Calu3 (cell line): ENCODE data around the gene EXOC2. TPM values are rescaled to one million over a fixed set of nuclear protein-coding genes. Genes with fewer than 3 reads are reported as not detected.

Experiments used
- BruUV-seq: library from RNA; stranded (reverse); fragments of 400-500 nt; replicated peaks from 2 replicates; lab custom pipeline; 2021; lab: Mats Ljungman, UMichigan
- CTCF ChIA-PET: fragments of 300-600 bp; sonication (Branson Sonifier 250); formaldehyde crosslinking; loops from one replicate; lab custom pipeline; 2022; ENCODE audit warnings: antibody characterized with exemption; lab: Charles Lee
- DNase-seq: peaks from one replicate; pipeline ENCODE4 v3.0.0; 2022
- H3K27ac Mint-ChIP-seq: one replicate; pipeline ENCODE4 v1.8.0; 2022; ENCODE audit warnings: mixed read lengths; ENCODE audit not compliant: unreplicated experiment
- H3K27me3 Mint-ChIP-seq: one replicate; pipeline ENCODE4 v1.8.0; 2022; ENCODE audit warnings: mixed read lengths; ENCODE audit not compliant: unreplicated experiment
- H3K36me3 Mint-ChIP-seq: one replicate; pipeline ENCODE4 v1.8.0; 2022; ENCODE audit warnings: mild to moderate bottlenecking, moderate library complexity, mixed read lengths; ENCODE audit not compliant: insufficient read depth, unreplicated experiment
- H3K4me1 Mint-ChIP-seq: one replicate; pipeline ENCODE4 v1.8.0; 2022; ENCODE audit warnings: mild to moderate bottlenecking, low read depth, mixed read lengths; ENCODE audit not compliant: unreplicated experiment
- H3K4me3 Mint-ChIP-seq: one replicate; pipeline ENCODE4 v1.8.0; 2022; ENCODE audit warnings: mild to moderate bottlenecking, low read depth, moderate library complexity, mixed read lengths; ENCODE audit not compliant: unreplicated experiment
- H3K9me3 Mint-ChIP-seq: one replicate; pipeline ENCODE4 v1.8.0; 2022; ENCODE audit warnings: low read depth, mixed read lengths; ENCODE audit not compliant: unreplicated experiment
- CTCF ChIP-seq: fragments of 200-600 bp; IDR thresholded peaks from one replicate; pipeline ENCODE4 v1.8.0; 2022; ENCODE audit warnings: antibody characterized with exemption; ENCODE audit not compliant: unreplicated experiment
- intact Hi-C: fragments of 100-400 bp; cut with micrococcal nuclease; formaldehyde crosslinking; loops from one replicate; pipeline ENCODE4 v1.10.0; 2022; ENCODE audit not compliant: unreplicated experiment
- total RNA-seq: library from RNA; stranded (reverse); gene quantifications from 2 replicates; pipeline ENCODE4 v1.2.3, GENCODE V29; 2022

The EXOC2 gene
- total RNA-seq, 1 experiment from 2014 or later = 13.2 TPM

- DNase-seq = no peak
- no peak overlapping the region for H3K27ac Mint-ChIP-seq
- BruUV-seq = no TSS peak
- TF ChIP-seq CTCF = no peak
- intact Hi-C loops = no loop called here
- H3K9me3 Mint-ChIP-seq = no peaks in the 10 kb centered on the region
- H3K36me3 Mint-ChIP-seq = peaks cover 8% of the 10 kb centered on the region
- CTCF ChIA-PET = no interaction called here
- no peak overlapping the region for H3K4me3 Mint-ChIP-seq
- H3K4me1 Mint-ChIP-seq = peaks cover 6% of the 10 kb centered on the region
- peaks cover 17% of the 10 kb centered on the region for H3K27me3 Mint-ChIP-seq
These were observed 15.3 kb upstream of the EXOC2 start for GRCh38 chr6:708237-708598.

- Mint-ChIP-seq H3K27ac (no peak overlapping the region), H3K36me3 (peaks cover 8% of the 10 kb centered on the region)
These were observed 14.8 kb upstream of the EXOC2 start for GRCh38 chr6:707576-708236.

GRCh38 chr6:706819-707381 lies 14.0 kb upstream of the EXOC2 start:
- DNase-seq = no peak
- Mint-ChIP-seq H3K4me1 (peaks cover 6% of the 10 kb centered on the region), H3K9me3 (no peaks in the 10 kb centered on the region), H3K4me3 (no peak overlapping the region), H3K27me3 (peaks cover 24% of the 10 kb centered on the region), H3K36me3 (peaks cover 8% of the 10 kb centered on the region), H3K27ac (no peak overlapping the region)
- CTCF ChIA-PET = no interaction called here
- no TSS peak for BruUV-seq
- no peak for TF ChIP-seq CTCF
- intact Hi-C loops = no loop called here

More at GRCh38 chr6:707576-708236, 14.8 kb upstream of the EXOC2 start:
- TF ChIP-seq CTCF = no peak
- intact Hi-C loops = no loop called here
- no peak for DNase-seq
- Mint-ChIP-seq H3K9me3 (no peaks in the 10 kb centered on the region), H3K4me1 (peaks cover 6% of the 10 kb centered on the region), H3K27me3 (peaks cover 17% of the 10 kb centered on the region), H3K4me3 (no peak overlapping the region)
- CTCF ChIA-PET = no interaction called here
- no TSS peak for BruUV-seq

GRCh38 chr6:706146-706545 lies 13.2 kb upstream of the EXOC2 start:
- Mint-ChIP-seq H3K27ac (no peak overlapping the region), H3K4me1 (peaks cover 6% of the 10 kb centered on the region), H3K4me3 (no peak overlapping the region), H3K9me3 (no peaks in the 10 kb centered on the region), H3K27me3 (peaks cover 32% of the 10 kb centered on the region), H3K36me3 (peaks cover 6% of the 10 kb centered on the region)
- BruUV-seq = no TSS peak
- CTCF ChIA-PET = no interaction called here
- no peak for DNase-seq
- intact Hi-C loops = no loop called here
- TF ChIP-seq CTCF = no peak
